Urinary bladder (tissue), 4 donors: ENCODE results near the gene CORO2A. TPM values are rescaled to one million over a fixed set of nuclear protein-coding genes. Genes with fewer than 3 reads are reported as not detected.
"Not testable (repeated sequence)": the region's sequence is repeated elsewhere in the genome, so short reads cannot be mapped to it uniquely, and the experiment has no call there.

Experiments
- DNase-seq: peaks from one replicate; pipeline ENCODE4 v3.0.0-alpha.2; 2015; ENCODE audit errors: extremely low spot score
- H3K27ac ChIP-seq: one replicate; pipeline ENCODE4 v1.5.1; 2013; ENCODE audit warnings: low read depth, mild to moderate bottlenecking, moderate library complexity
- H3K36me3 ChIP-seq: one replicate; pipeline ENCODE4 v1.6.1; 2013; ENCODE audit warnings: mild to moderate bottlenecking, moderate library complexity; ENCODE audit not compliant: insufficient read depth
- H3K4me1 ChIP-seq: one replicate; pipeline ENCODE4 v1.6.1; 2013; ENCODE audit warnings: mild to moderate bottlenecking, moderate library complexity; ENCODE audit not compliant: insufficient read depth
- H3K4me3 ChIP-seq: one replicate; pipeline ENCODE4 v1.5.1; 2013; ENCODE audit warnings: low read depth, low read length
- WGBS: extraction: QIAGEN DNeasy Blood & Tissue Kit; methylation state at CpG from one replicate; pipeline ENCODE4 v1.1.7; 2013; 5-methylcytosine and 5-hydroxymethylcytosine counted together
- polyA plus RNA-seq: library from polyadenylated mRNA; stranded (reverse); fragments of 200-250 nt; gene quantifications from one replicate; pipeline ENCODE4 v1.2.3, GENCODE V29; 2013
- total RNA-seq: library from RNA; depleted of rRNA; stranded (reverse); fragments of >200 nt; gene quantifications from one replicate; pipeline ENCODE4 v1.2.3, GENCODE V29; 2014
- donor health status: healthy with polysubstance abuse.
- donor health status: healthy.

The CORO2A gene
- total and polyA plus RNA-seq, 2 donors, result 3.4 to 4.1 TPM

GRCh38 chr9:98144631-98145030 is 47.8 kb downstream of the CORO2A start:
- H3K36me3 ChIP-seq, result no peaks in the 10 kb centered on the region
- no peak overlapping the region for H3K27ac ChIP-seq
- 90% methylated on average over 3 of the region's 3 CpGs for WGBS
- no peak overlapping the region for H3K4me3 ChIP-seq
- no peak for DNase-seq
- no peaks in the 10 kb centered on the region for H3K4me1 ChIP-seq

DNA sequence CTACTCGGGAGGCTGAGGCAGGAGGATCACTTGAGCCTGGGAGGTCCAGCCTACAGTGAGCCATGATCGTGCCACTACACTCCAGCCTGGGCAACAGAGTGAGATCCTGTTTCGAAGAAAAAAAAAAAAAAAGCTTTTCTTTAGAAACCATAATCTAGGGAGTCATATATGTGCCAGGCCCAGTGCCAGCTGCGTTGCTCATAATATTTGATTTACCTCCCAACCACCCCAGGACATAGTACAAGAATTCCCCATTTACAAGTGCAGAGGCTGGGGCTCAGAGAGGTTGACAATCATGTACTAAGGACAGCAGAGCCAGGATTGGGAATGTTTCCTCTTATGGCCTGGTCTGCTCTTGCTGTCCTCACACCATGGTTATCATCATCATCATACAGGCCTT is 48.4 kb downstream of the CORO2A start:
- WGBS, result 86% methylated on average over 4 of the region's 4 CpGs
- no peak overlapping the region for H3K27ac ChIP-seq
- DNase-seq, result no peak
- no peaks in the 10 kb centered on the region for H3K36me3 ChIP-seq
- H3K4me1 ChIP-seq, result no peaks in the 10 kb centered on the region
- no peak overlapping the region for H3K4me3 ChIP-seq

DNA sequence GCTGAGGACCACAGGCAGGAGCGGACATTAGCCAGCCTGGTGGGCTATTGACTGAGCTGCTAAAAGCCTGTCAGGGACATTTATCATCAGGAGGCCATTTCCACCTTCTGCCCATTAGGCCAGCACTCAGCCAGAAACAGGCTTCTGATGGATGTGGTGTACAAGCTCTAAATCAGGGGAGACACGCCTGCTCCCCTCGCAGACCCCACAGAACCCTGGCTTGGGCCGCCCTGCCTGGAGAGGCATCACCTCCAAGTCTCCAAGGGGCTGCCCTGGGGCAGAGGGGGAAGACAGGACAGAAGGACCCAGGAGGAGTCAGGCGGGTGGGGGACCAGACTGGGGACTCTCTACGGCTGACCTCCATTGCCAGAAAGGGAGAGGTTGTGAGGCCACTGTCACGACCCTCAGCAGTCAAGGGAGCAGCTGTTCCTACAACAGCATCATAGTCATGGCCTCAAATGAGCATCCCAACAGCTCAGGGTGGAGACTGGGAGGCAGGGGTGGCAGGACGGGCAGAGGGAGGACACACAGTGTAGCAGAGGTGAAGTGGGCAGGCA is 49.4 kb downstream of the CORO2A start:
- no peaks in the 10 kb centered on the region for H3K36me3 ChIP-seq
- WGBS, result 79% methylated on average over 8 of the region's 8 CpGs
- H3K4me1 ChIP-seq, result no peaks in the 10 kb centered on the region
- H3K4me3 ChIP-seq, result no peak overlapping the region
- DNase-seq, result no peak
- no peak overlapping the region for H3K27ac ChIP-seq

DNA sequence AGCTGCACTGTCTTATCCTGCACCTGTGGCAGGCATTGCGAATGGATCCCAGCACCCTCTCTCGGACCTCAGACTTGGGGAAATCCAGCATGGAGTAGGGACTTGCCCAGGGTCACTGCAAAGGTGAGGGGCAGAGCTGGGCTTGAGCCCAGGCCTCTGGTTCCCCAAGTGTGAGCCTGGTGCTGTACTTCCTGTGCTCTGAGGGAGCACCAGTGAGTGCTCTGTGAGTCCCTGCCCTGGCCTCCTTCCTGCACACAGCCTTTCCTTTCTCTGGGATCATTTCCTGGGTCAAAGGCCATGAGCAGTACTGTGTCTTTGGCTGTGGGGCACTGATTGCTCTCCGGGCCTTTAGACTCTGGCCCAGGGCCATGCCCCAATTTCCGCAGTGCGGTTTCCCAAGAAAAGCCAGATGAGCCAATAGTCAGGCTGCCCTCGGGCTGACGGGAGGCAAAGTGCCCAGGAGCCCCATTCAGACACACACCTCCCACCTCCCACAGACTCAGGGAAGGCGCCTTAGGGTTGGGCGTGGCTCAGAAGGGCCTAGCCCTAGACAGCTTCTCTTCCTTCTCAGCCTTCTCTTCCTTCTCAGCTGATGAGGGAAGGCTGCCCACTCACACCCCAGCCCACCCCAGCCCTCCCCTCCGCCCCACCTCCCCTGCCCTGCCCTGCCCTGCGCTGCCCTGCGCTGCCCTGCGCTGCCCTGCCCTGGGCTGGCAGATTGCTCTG is 50.1 kb downstream of the CORO2A start:
- Histone ChIP-seq H3K27ac (no peak overlapping the region), H3K4me1 (no peaks in the 10 kb centered on the region), H3K36me3 (no peaks in the 10 kb centered on the region), H3K4me3 (no peak overlapping the region)
- WGBS, result 75% methylated on average over 13 of the region's 13 CpGs
- no peak for DNase-seq

- 71% methylated on average over 5 of the region's 5 CpGs for WGBS
Observed at GRCh38 chr9:98140503-98140902, 51.9 kb downstream of the CORO2A start.

DNA sequence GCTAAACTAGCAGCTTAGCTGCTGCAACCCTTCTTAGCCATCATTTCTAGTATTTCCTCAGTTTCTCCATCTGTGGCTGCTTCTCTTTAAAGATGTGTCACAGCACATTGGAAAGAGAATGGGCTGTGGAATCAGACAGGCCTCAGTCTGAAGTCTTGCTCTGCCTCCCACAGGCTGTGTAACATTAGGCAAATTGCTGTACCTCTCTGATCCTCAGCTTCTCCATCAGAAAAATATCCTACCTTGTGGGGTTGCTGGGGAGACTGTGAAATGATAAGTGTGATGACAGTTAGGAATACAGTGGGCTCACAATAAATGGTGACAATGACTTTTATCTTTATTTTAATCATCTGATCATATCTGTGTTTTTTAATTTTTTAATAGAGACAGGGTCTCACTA is 55.9 kb downstream of the CORO2A start:
- H3K4me1 ChIP-seq, result no peaks in the 10 kb centered on the region
- no peaks in the 10 kb centered on the region for H3K36me3 ChIP-seq
- no peak for DNase-seq
- H3K27ac ChIP-seq, result no peak overlapping the region
- H3K4me3 ChIP-seq, result no peak overlapping the region

More at GRCh38 chr9:98140503-98140902, 51.9 kb downstream of the CORO2A start:
- Histone ChIP-seq H3K36me3 (no peaks in the 10 kb centered on the region), H3K27ac (no peak overlapping the region), H3K4me3 (no peak overlapping the region), H3K4me1 (no peaks in the 10 kb centered on the region)
- no peak for DNase-seq

DNA sequence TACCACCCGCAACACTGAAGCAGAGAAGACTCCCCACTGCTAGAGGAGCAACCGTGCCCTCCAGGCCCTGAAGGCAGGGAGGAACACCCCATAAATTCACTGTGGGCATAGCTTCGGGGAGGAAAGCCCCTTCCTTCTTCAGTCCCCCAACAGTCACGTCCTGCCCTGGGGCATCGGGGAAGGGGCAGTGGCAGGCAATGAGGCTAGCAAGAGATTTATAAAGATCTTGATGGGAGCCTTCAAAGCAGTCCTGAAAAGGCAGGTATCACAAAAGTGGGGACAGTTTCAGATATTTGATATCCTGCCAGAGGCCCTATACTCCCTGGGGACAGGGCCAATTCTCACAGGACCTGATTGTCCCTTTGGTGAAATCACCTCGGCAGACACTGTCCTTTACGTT is 56.5 kb downstream of the CORO2A start:
- DNase-seq, result no peak
- 85% methylated on average over 7 of the region's 7 CpGs for WGBS

DNA sequence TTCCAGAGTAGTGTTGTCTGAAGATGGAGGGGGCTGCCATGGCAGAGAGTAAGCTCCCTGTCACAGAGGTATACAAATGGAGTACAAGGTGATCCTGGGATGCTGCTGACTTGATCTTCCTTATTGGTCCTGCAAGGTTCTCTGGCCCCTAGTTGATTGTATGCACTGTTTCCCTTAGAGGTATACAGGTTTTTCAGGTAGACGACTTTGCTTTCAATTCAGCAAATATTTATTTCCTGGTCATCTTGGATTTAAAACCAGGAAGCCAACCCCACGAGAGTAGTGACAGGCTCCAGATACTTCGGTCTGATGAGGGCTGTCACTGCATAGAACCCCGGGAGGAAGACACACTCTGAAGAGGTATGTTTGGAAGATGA is 56.9 kb downstream of the CORO2A start:
- DNase-seq, result no peak
- no peak overlapping the region for H3K4me3 ChIP-seq
- WGBS, result 71% methylated on average over 4 of the region's 4 CpGs
- H3K36me3 ChIP-seq, result no peaks in the 10 kb centered on the region
- no peaks in the 10 kb centered on the region for H3K4me1 ChIP-seq
- H3K27ac ChIP-seq, result no peak overlapping the region

More for the DNA sequence above, 56.5 kb downstream of the CORO2A start:
- H3K4me1 ChIP-seq, result no peaks in the 10 kb centered on the region
- H3K27ac ChIP-seq, result no peak overlapping the region
- H3K4me3 ChIP-seq, result no peak overlapping the region
- no peaks in the 10 kb centered on the region for H3K36me3 ChIP-seq

DNA sequence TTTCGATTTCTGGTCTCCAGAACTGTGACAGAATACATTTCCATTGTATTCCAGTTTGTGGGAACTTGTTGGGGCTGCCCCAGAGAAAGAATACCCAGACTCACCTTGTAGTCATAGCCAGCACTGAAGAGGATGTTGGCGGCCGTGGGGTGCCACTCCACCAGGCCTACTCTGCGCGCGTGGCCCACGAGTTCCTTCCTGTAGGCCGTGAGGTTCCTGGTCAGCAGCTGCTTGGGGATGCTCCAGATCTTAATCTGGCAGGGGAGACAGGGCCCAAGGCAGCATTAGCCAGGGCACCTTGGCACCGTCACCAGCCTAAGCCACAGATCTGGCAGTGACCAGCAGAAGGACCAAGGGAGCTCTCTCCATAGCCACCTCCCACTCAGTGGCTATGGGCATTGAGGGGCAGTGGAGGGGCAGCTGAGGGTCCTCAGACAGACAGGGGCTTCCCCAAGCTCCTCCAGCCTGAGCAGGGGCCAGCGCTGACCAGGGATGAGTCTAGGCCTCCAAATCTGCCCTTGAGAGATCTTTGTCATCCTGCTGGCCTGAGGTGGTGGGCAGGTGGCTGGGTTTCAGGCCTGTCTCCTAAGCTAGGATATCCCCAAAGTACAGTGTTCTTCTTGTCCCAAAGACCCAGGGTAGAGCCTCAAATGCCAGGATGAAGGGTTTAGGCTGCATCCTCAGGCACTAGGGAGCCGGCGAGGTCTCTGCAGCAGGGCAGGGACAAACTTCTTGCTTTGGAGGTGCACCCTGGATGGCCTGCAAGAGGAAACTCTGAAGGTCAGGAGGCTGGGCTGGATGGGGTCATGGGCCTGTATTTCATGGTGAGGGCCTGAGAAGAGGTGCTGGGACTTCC is 57.5 kb downstream of the CORO2A start:
- no peaks in the 10 kb centered on the region for H3K4me1 ChIP-seq
- DNase-seq, result no peak
- H3K4me3 ChIP-seq, result no peak overlapping the region
- WGBS, result 91% methylated on average over 12 of the region's 12 CpGs
- no peaks in the 10 kb centered on the region for H3K36me3 ChIP-seq
- H3K27ac ChIP-seq, result no peak overlapping the region

DNA sequence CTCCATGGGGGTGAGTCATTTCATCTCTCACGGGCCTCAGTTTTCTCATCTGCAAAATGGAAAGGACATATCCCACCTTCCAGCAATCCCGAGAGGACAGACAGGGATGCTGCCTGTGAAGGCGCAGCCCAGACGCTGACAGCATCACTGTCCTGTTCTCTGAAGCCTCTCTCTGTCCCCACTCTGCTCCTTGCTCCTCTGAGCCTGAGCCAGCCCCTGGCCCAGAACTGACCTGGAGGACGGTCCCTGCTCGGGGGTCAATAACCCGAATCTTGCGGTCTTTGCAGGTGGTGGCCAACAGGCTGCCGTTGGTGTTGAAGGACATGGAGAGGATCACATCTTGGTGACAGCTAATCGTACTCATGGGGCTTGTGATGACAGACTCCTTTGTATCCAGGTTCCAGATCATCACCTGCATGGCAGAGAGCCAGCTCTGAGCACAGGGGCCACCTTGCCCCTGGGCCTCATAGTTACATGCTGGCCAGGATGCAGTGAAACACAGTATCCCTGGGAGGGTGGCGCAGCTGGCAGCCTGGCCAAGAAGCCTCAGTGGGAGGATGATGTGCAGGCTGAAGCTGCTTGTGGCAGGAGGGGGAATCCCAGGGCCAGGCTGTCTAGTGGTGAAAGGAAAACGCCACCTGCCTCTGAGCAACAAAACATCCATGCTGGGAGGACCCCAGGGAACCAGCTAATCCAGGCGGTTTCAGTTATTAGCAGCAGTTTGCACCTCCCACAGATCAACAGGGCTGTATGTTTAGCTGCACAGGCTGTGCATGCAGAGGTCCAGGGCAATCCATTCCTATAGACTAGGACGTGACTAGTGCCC is 59.4 kb downstream of the CORO2A start:
- 77% methylated on average over 14 of the region's 14 CpGs for WGBS
- H3K4me3 ChIP-seq, result no peak overlapping the region
- no peaks in the 10 kb centered on the region for H3K4me1 ChIP-seq
- no peaks in the 10 kb centered on the region for H3K36me3 ChIP-seq
- no peak for DNase-seq
- H3K27ac ChIP-seq, result no peak overlapping the region

DNA sequence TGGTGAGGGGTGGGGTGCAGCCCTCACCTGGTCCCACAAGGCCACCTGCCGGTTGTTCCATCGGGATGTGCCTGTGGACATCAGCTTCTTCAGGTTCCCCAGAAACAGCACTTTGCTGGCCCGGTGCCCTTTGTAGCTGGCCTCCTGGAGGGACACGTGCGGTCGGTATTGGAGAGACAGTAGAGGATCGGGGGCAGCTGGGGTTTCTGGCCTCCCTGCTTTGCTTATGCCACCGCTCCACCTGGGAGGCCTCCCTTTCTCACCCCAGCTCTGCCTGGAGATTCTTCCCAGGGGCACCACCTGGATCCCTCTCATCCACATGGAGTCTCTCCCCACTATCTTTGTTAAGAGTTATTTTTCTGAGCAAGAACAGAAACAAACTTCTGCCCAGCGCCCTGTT is 60.3 kb downstream of the CORO2A start:
- no peak overlapping the region for H3K27ac ChIP-seq
- H3K36me3 ChIP-seq, result no peaks in the 10 kb centered on the region
- WGBS, result 73% methylated on average over 9 of the region's 9 CpGs
- DNase-seq, result no peak
- H3K4me1 ChIP-seq, result no peaks in the 10 kb centered on the region
- H3K4me3 ChIP-seq, result no peak overlapping the region

DNA sequence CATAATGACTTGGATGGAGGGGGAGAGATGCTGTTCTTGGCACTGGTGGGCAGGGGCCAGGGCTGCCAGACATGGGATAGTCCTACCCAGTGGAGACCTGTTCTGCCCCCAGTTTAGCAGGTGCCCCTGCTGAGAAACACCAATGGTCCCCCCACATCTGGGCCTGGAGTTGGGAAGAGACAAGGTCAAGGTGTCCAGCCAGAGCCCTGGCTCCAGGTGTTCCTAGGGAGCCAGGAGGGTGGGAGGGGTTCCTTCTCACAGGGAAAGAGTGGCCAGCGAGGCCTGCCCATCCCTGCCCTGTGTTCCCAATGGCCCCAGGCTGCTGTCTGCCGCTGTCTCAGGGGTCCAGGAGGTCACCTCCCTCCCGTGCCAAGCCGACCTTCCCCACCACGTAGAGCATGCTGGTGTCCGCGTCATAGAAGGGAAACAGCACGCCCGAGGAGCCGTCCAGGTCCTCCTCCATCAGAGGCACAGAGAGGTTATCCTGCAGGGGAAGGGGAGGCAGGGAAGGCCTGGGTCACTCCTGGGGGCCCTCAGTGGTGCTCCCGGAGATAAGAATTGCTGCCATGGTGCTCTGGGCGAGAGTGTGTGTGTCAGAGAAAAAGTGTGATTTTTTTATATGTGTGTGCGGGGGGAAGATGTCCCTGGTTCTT is 61.7 kb downstream of the CORO2A start:
- no peaks in the 10 kb centered on the region for H3K36me3 ChIP-seq
- no peaks in the 10 kb centered on the region for H3K4me1 ChIP-seq
- WGBS, result 78% methylated on average over 13 of the region's 13 CpGs
- no peak overlapping the region for H3K4me3 ChIP-seq
- no peak for DNase-seq
- no peak overlapping the region for H3K27ac ChIP-seq

- H3K4me3 ChIP-seq, DNase-seq, H3K4me1 ChIP-seq, H3K27ac ChIP-seq, H3K36me3 ChIP-seq: not testable (repeated sequence)
- 97% methylated on average over 4 of the region's 4 CpGs for WGBS
Observed at GRCh38 chr9:98130060-98130459, 62.4 kb downstream of the CORO2A start.
